ENCODE data around the gene ME3.
"Not testable (repeated sequence)": the region's sequence is repeated elsewhere in the genome, so short reads cannot be mapped to it uniquely, and the experiment has no call there.

Gene ME3

DNA sequence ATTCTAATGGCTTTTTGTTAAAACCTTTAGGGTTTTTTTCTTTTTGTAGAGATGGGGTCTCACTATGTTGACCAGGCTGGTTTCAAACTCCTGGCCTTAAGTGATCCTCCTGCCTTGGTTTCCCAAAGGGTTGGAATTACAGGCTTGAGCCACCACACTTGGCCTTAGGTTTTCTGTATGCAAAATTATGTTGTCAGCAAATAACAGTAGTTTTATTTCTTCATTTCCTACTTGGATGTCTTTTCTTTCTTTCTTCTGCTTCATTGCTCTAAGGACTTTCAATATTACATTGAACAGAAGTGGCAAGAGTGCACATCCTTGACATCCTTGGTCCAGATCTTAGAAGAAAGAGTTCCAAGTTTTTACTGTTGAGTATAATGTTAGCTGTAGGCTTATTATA, 245.0 kb downstream of the ME3 start:
- H3K4me3 ChIP-seq (ENCODE audit: low read depth, low read length), result no peak overlapping the region
- no peak for DNase-seq (ENCODE audit: low read depth)
- TF ChIP-seq, protein P1, sequence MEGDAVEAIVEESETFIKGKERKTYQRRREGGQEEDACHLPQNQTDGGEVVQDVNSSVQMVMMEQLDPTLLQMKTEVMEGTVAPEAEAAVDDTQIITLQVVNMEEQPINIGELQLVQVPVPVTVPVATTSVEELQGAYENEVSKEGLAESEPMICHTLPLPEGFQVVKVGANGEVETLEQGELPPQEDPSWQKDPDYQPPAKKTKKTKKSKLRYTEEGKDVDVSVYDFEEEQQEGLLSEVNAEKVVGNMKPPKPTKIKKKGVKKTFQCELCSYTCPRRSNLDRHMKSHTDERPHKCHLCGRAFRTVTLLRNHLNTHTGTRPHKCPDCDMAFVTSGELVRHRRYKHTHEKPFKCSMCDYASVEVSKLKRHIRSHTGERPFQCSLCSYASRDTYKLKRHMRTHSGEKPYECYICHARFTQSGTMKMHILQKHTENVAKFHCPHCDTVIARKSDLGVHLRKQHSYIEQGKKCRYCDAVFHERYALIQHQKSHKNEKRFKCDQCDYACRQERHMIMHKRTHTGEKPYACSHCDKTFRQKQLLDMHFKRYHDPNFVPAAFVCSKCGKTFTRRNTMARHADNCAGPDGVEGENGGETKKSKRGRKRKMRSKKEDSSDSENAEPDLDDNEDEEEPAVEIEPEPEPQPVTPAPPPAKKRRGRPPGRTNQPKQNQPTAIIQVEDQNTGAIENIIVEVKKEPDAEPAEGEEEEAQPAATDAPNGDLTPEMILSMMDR (IDR thresholded peaks at IDR 0.05; ENCODE audit: low read depth, low read length, missing control alignments), result no peak

GRCh38 chr11:86423488-86423887, 248.9 kb downstream of the ME3 start:
- DNase-seq (ENCODE audit: low read depth); H3K4me3 ChIP-seq (ENCODE audit: low read depth, low read length): not testable (repeated sequence)

GRCh38 chr11:86422371-86422770, 250.0 kb downstream of the ME3 start:
- TF ChIP-seq, protein P1 (IDR thresholded peaks at IDR 0.05; ENCODE audit: low read depth, low read length, missing control alignments), result no peak
- DNase-seq (ENCODE audit: low read depth), result no peak
- no peak overlapping the region for H3K4me3 ChIP-seq (ENCODE audit: low read depth, low read length)

- no peak for DNase-seq (ENCODE audit: low read depth)
- no peak overlapping the region for H3K4me3 ChIP-seq (ENCODE audit: low read depth, low read length)
- TF ChIP-seq, protein P1 (IDR thresholded peaks at IDR 0.05; ENCODE audit: low read depth, low read length, missing control alignments), result no peak
Measured at GRCh38 chr11:86421946-86422345, 250.5 kb downstream of the ME3 start.

- no peak for DNase-seq (ENCODE audit: low read depth)
- TF ChIP-seq, protein P1 (IDR thresholded peaks at IDR 0.05; ENCODE audit: low read depth, low read length, missing control alignments), result no peak
- H3K4me3 ChIP-seq (ENCODE audit: low read depth, low read length), result no peak overlapping the region
Measured at GRCh38 chr11:86418917-86419316, 253.5 kb downstream of the ME3 start.

- H3K4me3 ChIP-seq (ENCODE audit: low read depth, low read length), result no peak overlapping the region
- DNase-seq (ENCODE audit: low read depth), result no peak
- TF ChIP-seq, protein P1 (IDR thresholded peaks at IDR 0.05; ENCODE audit: low read depth, low read length, missing control alignments), result no peak
Measured at GRCh38 chr11:86418513-86418912, 253.9 kb downstream of the ME3 start.

DNA sequence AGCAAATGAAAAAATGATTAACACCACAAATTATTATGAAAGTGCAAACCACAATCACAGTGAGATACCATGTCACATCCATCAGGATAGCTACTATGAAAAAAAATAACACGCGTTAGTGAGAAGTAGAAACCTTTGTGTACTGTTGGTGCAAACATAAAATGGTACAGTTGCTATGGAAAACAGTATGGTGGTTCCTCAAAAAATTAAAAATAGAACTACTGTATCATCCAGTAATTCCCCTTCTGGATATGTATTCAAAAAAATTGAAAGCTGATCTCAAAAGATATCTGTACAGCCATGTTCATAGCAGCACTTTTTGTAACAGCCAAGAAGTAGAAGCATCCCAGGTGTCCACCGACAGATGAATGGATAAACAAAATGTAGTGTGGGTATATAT, 254.3 kb downstream of the ME3 start:
- TF ChIP-seq, protein P1 (IDR thresholded peaks at IDR 0.05; ENCODE audit: low read depth, low read length, missing control alignments), result no peak
- no peak for DNase-seq (ENCODE audit: low read depth)
- no peak overlapping the region for H3K4me3 ChIP-seq (ENCODE audit: low read depth, low read length)

DNA sequence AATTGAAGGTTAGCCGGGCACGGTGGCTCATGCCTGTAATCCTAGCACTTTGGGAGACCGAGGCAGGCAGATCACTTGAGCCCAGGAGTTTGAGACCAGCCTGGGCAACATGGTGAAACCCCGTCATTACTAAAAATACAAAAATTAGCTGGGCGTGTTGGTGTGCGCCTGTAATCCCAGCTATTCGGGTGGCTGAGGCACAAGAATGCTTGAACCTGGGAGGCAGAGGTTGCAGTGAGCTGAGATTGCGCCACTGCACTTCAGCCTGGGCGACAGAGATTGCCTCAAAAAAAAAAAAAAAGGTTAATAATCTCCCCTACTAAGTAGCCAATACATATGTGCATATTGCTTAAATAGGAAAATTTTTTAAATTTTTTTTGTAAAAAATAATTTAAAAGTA, 255.5 kb downstream of the ME3 start:
- not testable (repeated sequence) for DNase-seq (ENCODE audit: low read depth); H3K4me3 ChIP-seq (ENCODE audit: low read depth, low read length)
